ENCODE data around the gene CD93. TPM values are rescaled to one million over a fixed set of nuclear protein-coding genes. Genes with fewer than 3 reads are reported as not detected.

Gene CD93
- polyA plus RNA-seq, 2 of the 4 experiments (the other 2 are of a cell fraction) = not detected

DNA sequence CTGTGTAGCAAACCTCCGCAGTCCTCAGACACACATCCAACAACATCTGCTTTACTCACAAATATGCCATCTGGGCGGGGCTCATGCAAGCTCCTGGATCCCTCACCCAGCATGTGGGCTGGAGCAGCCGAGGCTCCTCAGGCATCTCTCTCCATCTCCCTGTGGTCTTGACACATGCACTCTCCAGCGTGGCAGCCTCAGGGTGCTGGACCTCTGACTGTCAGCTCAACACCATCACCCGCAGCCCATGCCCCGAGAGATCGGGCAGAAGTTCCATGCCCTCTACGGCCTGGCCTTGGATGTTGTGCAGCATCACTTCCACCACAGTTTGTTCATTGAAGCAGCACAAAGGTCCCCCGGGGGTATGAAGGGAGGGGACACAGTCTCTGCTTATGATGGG, 32.6 kb upstream of the CD93 start (continued):
- TF ChIP-seq NR3C1 (IDR thresholded peaks at IDR 0.05) (no peak), EHMT2 (IDR thresholded peaks at IDR 0.05; ENCODE audit: low read depth) (no peak), USF2 (IDR thresholded peaks at IDR 0.05) (no peak), TP53 (CRISPR knock-in tag; IDR thresholded peaks at IDR 0.05) (no peak), REST (IDR thresholded peaks at IDR 0.05) (no peak), HOXA7 (CRISPR knock-in tag; IDR thresholded peaks at IDR 0.05) (no peak), RNF2 (IDR thresholded peaks at IDR 0.05; ENCODE audit: borderline replicate concordance, low read depth) (no peak), ZFP36 (IDR thresholded peaks at IDR 0.05; ENCODE audit: borderline replicate concordance, partially characterized antibody) (no peak)

DNA sequence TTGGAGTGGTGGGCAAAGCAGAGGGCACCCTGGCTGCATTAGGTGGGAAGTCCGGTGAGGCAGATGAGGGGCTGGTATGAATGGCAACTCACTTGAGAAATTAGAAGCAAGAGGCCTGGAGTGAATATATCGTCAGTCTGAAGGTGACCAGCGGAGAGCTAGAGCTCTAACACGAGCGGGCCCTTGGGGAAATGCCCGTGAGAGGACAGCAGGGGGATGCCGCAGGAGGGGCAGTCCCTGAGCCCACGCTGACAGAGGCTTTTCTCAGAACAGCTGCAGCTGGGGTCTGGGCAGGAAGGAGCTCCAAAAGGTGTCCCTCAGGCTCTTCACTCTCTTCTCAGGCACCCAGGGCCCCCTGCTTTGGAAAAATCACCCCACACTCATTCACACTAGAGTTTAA, 32.0 kb upstream of the CD93 start:
- TF ChIP-seq, protein P1, sequence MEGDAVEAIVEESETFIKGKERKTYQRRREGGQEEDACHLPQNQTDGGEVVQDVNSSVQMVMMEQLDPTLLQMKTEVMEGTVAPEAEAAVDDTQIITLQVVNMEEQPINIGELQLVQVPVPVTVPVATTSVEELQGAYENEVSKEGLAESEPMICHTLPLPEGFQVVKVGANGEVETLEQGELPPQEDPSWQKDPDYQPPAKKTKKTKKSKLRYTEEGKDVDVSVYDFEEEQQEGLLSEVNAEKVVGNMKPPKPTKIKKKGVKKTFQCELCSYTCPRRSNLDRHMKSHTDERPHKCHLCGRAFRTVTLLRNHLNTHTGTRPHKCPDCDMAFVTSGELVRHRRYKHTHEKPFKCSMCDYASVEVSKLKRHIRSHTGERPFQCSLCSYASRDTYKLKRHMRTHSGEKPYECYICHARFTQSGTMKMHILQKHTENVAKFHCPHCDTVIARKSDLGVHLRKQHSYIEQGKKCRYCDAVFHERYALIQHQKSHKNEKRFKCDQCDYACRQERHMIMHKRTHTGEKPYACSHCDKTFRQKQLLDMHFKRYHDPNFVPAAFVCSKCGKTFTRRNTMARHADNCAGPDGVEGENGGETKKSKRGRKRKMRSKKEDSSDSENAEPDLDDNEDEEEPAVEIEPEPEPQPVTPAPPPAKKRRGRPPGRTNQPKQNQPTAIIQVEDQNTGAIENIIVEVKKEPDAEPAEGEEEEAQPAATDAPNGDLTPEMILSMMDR (IDR thresholded peaks at IDR 0.05) = no peak
- TF ChIP-seq RNF2 (IDR thresholded peaks at IDR 0.05; ENCODE audit: borderline replicate concordance, low read depth) (no peak), RFX5 (IDR thresholded peaks at IDR 0.05) (no peak), POLR2AphosphoS2 (conservative IDR thresholded peaks at IDR 0.05; ENCODE audit: low read length) (no peak), CHD4 (IDR thresholded peaks at IDR 0.05; ENCODE audit: borderline replicate concordance) (no peak), RAD21 (conservative IDR thresholded peaks at IDR 0.05 in 1 of 2, IDR thresholded peaks at IDR 0.05 in 1 of 2) (no peak), HMGXB4 (CRISPR knock-in tag; IDR thresholded peaks at IDR 0.05; ENCODE audit: borderline replicate concordance) (no peak), MAFK (IDR thresholded peaks at IDR 0.05; ENCODE audit: partially characterized antibody) (no peak)
- ATAC-seq = no peak
- ChIA-PET POLR2A (no interaction called here), CTCF (interaction anchor here (1.3 to 1.5 kb wide), 3 partner anchors 10 to 117 kb away, joined by 3 read pairs; no protein-coding TSS in a partner anchor)
- no peak for DNase-seq (ENCODE audit: low read depth in 1 of 2, low spot score in 1 of 2)
- H3K4me3 ChIP-seq = no peak overlapping the region
- H3K4me2 ChIP-seq = no peak overlapping the region
- no peak for FAIRE-seq
- no peak overlapping the region for H3K27ac ChIP-seq
- no peaks in the 10 kb centered on the region for H3K4me1 ChIP-seq
- WGBS (ENCODE audit: missing lambda C conversion rate) = 81% methylated on average over 8 of the region's 8 CpGs
- H3K9me3 ChIP-seq = no peaks in the 10 kb centered on the region

DNA sequence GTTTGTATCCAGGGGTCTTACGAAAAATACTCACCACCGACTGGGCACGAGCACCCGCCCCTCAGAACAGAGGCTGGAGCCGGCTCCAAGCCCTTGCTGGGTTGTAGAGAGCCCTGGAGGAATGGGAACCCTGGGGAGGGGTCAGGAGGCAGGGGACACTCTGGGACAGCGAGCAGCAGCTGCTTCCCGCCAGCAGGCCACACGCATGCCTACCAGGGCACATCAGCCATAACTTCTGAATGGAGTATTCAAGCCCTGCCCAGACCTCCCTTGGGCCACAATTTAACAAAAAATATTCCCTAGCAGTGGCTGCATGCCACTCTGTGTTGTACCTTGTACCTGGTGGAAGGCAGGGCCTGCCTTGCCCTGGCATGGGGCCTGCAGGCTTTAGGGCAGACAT, 31.6 kb upstream of the CD93 start:
- 90% methylated on average over 8 of the region's 8 CpGs for WGBS (ENCODE audit: missing lambda C conversion rate)

More for the DNA sequence above, 31.6 kb upstream of the CD93 start:
- CTCF ChIA-PET = interaction anchor here (1.0 to 1.5 kb wide), 3 partner anchors 10 to 117 kb away, joined by 3 read pairs; no protein-coding TSS in a partner anchor
- DNase-seq (ENCODE audit: low read depth in 1 of 2, low spot score in 1 of 2) (no peak), ATAC-seq (no peak), FAIRE-seq (no peak)
- Histone ChIP-seq H3K4me3 (no peak overlapping the region), H3K4me1 (no peaks in the 10 kb centered on the region), H3K4me2 (no peak overlapping the region), H3K9me3 (no peaks in the 10 kb centered on the region), H3K27ac (peak overlapping the region in 1 of 2 experiments; percentile 4; a peak in 1 of 6 replicates)
- POLR2A ChIA-PET = no interaction called here
- TF ChIP-seq MAZ (IDR thresholded peaks at IDR 0.05; ENCODE audit: borderline replicate concordance, low read depth, low read length) = no peak
- TF ChIP-seq TP53 (CRISPR knock-in tag; IDR thresholded peaks at IDR 0.05) = no peak
- TF ChIP-seq, protein P1 (IDR thresholded peaks at IDR 0.05) = no peak
- TF ChIP-seq, protein P2, sequence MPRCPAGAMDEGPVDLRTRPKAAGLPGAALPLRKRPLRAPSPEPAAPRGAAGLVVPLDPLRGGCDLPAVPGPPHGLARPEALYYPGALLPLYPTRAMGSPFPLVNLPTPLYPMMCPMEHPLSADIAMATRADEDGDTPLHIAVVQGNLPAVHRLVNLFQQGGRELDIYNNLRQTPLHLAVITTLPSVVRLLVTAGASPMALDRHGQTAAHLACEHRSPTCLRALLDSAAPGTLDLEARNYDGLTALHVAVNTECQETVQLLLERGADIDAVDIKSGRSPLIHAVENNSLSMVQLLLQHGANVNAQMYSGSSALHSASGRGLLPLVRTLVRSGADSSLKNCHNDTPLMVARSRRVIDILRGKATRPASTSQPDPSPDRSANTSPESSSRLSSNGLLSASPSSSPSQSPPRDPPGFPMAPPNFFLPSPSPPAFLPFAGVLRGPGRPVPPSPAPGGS (IDR thresholded peaks at IDR 0.05) = no peak
- no peak for TF ChIP-seq CBX2 (IDR thresholded peaks at IDR 0.05; ENCODE audit: borderline replicate concordance, low read depth)
- TF ChIP-seq HOXB13 (CRISPR knock-in tag; IDR thresholded peaks at IDR 0.05; ENCODE audit: low read depth) = no peak
